GM13976 (cell line): Measurements from ENCODE around the gene KCNJ9.
"Not testable (repeated sequence)": the region's sequence is repeated elsewhere in the genome, so short reads cannot be mapped to it uniquely, and the experiment has no call there.

ENCODE experiments used
- DNase-seq: peaks from one replicate; pipeline ENCODE4 v3.0.0; 2012; ENCODE audit warnings: low spot score
- in situ Hi-C: fragments of 300-500 bp; cut with MboI; formaldehyde crosslinking; loops from one replicate; pipeline ENCODE4 v1.12.0; 2022; ENCODE audit warnings: low sequenced_read_pairs, mixed read lengths, inconsistent platforms; ENCODE audit not compliant: unreplicated experiment
- TF ChIP-seq, protein P1 (sequence below): IDR thresholded peaks from 2 replicates; pipeline ENCODE4 v1.5.1; 2012; ENCODE audit warnings: borderline replicate concordance, mild to moderate bottlenecking; ENCODE audit not compliant: insufficient read depth; ENCODE audit errors: extremely low read depth, missing control alignments, control extremely low read depth

KCNJ9 gene

GRCh38 chr1:160109686-160110085, 28.3 kb downstream of the KCNJ9 start:
- in situ Hi-C loops = no loop called here
- DNase-seq = no peak
- TF ChIP-seq, protein P1, sequence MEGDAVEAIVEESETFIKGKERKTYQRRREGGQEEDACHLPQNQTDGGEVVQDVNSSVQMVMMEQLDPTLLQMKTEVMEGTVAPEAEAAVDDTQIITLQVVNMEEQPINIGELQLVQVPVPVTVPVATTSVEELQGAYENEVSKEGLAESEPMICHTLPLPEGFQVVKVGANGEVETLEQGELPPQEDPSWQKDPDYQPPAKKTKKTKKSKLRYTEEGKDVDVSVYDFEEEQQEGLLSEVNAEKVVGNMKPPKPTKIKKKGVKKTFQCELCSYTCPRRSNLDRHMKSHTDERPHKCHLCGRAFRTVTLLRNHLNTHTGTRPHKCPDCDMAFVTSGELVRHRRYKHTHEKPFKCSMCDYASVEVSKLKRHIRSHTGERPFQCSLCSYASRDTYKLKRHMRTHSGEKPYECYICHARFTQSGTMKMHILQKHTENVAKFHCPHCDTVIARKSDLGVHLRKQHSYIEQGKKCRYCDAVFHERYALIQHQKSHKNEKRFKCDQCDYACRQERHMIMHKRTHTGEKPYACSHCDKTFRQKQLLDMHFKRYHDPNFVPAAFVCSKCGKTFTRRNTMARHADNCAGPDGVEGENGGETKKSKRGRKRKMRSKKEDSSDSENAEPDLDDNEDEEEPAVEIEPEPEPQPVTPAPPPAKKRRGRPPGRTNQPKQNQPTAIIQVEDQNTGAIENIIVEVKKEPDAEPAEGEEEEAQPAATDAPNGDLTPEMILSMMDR = no peak

DNA sequence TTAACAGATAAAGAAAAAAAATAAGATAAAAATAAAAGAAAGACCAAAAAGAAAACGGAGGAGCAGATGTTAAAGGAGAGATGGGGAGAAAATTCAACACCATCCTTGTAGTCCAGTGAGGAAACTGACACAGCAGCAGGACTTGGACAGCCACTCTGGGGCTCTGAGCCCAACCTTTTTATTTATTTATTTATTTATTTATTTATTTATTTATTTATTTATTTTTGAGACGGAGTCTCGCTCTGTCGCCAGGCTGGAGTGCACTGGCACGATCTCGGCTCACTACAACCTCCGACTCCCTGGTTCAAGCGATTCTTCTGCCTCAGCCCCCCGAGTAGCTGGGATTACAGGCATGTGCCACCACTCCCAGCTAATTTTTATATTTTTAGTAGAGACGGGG, 30.1 kb downstream of the KCNJ9 start:
- DNase-seq, in situ Hi-C loops: not testable (repeated sequence)

DNA sequence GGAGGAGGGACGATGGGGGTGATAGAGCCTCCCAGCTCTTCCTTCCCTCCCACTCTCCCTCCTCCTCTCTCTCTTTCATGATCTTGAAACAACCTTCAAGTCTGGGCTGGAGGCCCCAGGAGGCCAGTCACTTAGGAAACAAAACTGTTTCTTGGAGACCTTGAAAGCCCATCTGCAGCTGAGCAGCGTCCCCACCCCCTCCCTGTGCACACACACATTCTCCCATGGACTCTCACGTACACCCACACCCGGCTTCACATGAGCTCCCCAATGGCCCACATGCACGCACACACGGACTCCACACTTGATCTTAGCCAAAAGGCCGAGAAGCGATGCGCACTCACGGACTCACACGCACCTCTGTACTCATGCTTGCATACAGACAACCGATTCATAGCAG, 31.0 kb downstream of the KCNJ9 start:
- in situ Hi-C loops = no loop called here
- no peak for DNase-seq
- TF ChIP-seq, protein P1 = no peak

GRCh38 chr1:160113407-160113806, 32.1 kb downstream of the KCNJ9 start:
- TF ChIP-seq, protein P1 = no peak
- in situ Hi-C loops = no loop called here
- DNase-seq = no peak

DNA sequence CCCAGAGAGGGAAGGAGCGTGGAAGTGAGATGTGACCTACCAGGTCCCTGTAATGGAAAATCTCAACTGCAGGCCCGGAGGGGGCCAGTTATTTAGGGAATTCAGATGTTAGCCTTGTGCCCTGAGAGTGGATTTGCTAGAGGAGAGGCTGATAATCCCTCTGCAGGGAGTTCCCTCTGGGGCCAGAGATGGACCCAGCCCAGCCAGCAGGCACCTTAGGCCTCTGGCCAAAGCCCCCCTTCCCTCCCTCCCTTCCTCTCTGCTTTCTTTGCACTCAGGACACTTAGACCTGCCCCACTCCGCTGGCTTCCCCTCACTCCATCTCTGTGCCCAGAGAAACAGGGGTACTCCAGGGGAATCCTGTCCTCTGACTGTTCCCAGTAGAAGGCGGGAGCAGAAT, 32.7 kb downstream of the KCNJ9 start:
- TF ChIP-seq, protein P1 = no peak
- DNase-seq = no peak
- in situ Hi-C loops = no loop called here

GRCh38 chr1:160115545-160116282, 34.4 kb downstream of the KCNJ9 start, which contains the start of gene ATP1A2:
Gene ATP1A2, plus strand, starts transcription at chr1:160115759. Its CDS starts 103 bp downstream, at chr1:160115862.
- TF ChIP-seq, protein P1 = no peak
- DNase-seq = no peak
- in situ Hi-C loops = no loop called here

GRCh38 chr1:160116283-160117147, 35.2 kb downstream of the KCNJ9 start:
- in situ Hi-C loops = no loop called here
- TF ChIP-seq, protein P1 = no peak
- no peak for DNase-seq
